Hematopoietic multipotent progenitor cell (in vitro differentiated cells): ENCODE measurements around the gene MVB12B. TPM values are rescaled to one million over a fixed set of nuclear protein-coding genes. Genes with fewer than 3 reads are reported as not detected.
"Not testable (repeated sequence)": the region's sequence is repeated elsewhere in the genome, so short reads cannot be mapped to it uniquely, and the experiment has no call there.

Source experiments
- DNase-seq, 3 donors: peaks; one replicate each; pipeline ENCODE4 v3.0.0-alpha.2; 2011 to 2015; ENCODE audit warnings: low read depth in 2 of 3, low spot score in 2 of 3
- total RNA-seq: library from RNA; depleted of rRNA; stranded (reverse); fragments of >200 nt; gene quantifications from one replicate; pipeline ENCODE4 v1.2.3, GENCODE V29; 2012

The MVB12B gene
- total RNA-seq, 1 donor: 8.9 TPM

DNA sequence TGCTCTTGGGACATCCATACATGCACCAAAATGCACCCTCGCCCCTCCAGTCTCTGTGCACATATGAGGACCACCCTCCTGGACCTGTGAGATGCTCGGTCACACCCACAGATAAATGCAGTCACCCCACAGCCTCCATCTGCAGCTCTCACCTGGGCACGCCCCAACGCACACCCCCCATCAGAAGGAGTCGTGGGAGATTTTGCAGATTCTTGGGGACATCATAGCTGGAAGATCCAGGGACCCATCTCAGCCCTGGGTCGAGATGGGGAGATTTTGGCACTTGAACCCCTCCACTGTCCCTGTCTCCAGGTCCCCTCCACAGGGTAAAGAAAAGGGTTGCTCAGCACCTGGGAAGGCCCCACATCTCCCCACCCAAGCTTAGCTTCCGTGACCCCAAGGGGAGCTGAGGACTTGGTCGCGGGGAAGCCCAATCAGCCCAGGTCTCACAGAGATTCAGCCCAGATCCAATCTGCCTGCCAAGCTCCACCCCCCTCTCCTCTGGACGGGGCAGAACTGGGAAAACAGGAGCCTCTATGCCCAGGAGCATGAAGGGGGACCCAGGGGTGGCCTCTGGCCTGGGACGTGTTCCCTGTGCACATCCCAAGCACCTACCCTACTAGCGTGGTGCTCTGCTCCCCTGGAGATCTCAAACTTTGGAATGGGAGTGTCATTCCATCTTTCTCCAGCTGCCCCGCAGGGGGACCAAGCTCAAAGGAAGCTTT is 197.9 kb downstream of the MVB12B start:
- no peak for DNase-seq

DNA sequence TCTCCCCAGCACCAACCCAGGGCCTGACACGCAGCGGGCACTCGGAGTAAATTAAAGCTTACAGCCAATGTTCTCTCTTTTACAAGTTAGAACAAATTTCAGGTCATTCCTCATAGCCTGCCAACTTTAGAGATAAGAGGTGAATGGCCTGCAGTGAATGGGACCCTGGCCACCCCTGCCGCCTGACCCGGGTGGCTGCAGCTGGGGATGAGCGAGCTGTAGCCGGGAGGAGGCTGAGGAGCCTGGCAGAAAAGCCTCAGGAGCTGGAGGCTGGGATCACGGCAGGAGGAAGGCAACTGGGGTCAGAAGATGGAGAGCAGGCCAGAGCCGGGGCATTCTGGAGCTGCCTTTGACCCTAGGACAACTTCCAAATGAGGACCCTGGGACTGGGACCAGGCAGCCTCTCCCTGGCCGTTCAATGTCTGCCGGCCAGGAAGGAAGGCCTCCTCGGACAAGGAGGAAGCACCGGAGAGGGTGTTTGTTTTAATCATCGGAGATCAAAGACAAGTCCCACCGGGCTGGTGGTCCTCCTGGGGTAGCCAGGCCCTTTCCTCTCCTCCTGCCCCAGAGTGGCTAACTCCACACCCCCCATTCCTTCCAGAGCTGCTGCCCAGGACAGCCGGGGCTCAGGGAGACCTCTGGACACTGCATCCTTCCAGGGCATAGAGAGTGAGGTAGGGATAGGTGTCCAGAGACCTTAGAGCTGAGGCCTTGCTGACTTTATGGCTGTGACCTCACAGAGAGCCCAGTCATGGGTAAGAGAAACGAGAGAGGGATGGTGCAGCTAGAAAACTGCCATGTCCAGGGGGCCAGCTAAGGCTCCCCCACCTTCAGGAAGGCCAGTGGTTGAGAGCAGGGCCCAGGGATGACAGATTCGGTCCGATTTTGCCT is 199.8 kb downstream of the MVB12B start:
- no peak for DNase-seq

DNA sequence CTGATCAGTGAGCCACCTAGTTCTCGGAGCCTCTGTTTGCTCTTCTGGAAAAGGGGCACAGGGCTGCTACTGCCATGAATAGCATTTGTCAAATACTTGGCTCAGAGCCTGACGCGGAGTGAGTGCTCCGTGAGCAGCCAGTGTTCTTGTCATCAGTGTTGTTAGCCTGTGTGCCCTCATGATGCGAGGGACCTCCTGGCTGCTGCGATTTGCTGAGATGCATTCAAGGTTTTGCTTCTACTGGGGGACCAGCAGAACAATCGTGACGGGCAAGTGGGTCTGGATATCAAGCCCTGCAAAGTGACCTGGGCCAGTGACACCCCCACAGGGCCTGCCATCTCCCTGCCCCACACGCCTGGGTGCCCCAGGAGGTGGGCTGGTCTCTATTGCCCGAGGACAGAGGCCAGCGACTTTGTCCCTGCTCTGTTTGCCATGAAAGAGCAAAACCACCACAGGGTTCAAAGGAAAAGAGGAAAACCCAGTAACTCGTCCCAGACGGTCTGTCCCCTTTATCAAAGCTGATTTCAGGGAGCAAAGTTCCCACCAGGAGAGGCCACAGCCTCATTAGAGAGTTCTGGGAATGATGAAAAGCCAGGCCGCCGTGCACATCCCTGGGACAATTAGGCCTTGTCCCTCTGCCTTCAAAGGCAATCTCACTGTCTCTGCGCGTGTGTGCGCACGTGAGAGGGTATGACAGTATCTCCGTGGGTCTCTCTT is 200.6 kb downstream of the MVB12B start:
- DNase-seq: no peak

DNA sequence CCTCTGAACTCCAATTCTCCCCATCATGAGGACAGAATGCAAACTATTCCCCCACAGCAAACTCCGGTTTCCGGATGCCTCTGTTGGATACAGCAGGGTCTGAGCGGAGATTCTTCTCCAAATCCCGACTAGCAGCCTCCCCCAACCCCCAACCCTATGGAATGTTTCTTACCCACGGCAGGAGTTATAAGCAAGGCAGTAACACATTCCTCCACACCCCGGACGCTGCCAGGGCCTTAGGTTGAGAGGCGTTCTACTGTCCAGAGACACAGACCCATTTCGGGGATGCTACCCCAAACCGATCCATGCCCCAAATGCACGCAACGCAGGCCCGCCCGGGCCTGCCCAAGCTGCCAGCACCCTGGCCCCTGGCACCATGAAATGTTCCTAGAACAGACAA is 201.5 kb downstream of the MVB12B start:
- DNase-seq: no peak

DNA sequence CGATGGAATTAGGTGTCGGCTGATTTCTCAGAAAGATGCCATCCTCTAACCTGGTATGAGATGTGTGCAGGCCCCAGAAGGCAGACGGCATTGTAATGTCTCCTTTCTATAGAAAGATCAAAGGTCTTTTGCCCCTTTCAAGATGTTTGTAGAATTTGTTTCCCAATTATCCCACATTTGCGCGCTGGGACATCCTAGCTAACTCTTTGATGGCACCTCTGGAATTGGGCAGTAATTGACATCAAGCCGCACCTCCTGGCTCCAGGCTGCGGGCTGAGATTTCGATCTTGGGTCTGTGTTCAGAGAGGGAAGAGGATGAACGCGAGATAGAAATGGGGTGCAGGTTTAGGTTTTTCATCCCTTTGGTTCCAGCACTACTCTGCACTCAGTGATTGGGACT is 202.3 kb downstream of the MVB12B start:
- DNase-seq: no peak

DNA sequence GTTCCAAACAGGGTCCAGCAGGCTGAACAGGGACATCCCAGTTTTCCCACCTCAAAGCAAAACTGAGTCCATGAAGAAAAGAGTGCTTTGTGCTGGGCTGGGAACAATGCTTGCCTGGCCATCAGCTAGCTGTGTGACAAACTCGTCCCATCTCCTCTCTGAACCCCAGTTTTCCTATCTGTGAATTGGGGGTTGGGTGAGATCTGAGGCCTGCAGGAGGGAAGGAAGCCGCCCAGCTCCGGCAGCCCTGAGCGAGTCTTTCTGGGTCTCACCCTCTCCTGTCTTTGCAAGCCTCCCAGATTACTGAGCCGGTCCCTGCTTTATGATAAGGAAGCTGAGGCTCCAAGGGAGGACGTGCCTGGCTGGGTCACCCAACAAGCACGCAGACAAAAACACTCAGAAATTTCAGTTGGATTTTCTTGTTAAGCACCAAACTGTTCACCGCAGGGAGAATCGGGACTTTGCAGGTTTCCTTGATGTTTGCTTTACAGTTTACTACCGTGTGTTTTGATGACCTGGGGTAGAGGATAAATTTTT is 204.5 kb downstream of the MVB12B start:
- DNase-seq: no peak

DNA sequence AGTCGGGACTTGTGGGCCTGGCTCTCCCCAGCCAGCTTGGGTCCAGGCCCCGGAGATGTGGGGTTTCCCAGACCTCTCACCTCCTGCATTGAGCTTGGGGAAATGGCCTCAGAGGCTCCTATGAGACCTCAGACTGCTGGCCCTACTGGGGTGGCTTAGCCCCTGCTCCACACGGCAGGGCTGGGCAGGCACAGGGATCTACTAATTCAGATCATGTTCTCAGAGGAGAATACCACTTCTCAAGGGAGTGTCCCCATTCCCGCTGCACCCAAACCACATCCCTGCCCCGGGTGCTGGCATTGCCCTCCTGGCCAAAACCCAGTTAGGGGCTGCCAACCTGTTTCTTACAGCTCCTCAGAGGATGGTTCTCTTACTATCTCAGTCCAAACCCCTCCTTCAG is 205.0 kb downstream of the MVB12B start:
- no peak for DNase-seq

DNA sequence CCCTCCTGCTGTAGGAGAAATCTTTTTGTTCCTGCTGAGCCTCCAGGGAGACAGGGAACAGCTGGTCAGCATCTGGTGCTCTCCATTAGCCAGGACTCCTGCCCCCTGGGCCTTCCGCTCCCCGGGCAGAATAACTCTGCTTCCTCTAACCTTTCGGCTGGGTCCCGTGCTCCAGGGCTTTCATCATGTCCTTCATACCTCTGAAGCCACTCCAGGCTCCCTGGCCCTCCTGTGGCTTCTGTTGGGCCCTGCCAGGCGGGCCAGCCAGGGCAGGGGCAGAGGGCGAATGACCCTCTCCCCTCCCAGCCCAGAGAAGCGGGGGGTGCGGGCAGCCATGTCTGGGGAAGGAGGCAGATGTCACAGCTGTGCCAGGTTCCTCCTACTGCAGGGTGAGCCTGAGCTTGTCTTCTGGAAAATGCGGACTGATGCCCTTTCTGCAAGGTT is 205.4 kb downstream of the MVB12B start:
- no peak for DNase-seq

DNA sequence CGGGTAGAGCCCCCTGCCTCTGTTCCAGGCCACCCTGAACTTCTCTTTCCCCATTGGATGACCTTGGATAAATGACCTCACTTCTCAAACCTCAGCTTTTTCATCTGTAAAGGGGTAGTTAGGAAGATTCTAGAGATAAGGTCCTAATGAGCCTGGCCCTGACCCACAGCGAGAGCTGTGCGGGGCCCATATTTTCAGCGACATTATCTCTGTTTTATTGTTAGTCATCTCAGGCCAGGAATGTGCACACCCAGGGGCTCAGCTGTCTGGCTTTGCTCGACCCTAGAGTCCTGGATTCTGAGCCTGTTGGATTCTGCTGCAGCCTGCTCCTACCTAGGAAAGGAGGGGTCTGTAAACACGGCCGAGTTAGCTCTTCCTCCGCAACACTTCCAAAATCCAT is 205.9 kb downstream of the MVB12B start:
- no peak for DNase-seq

DNA sequence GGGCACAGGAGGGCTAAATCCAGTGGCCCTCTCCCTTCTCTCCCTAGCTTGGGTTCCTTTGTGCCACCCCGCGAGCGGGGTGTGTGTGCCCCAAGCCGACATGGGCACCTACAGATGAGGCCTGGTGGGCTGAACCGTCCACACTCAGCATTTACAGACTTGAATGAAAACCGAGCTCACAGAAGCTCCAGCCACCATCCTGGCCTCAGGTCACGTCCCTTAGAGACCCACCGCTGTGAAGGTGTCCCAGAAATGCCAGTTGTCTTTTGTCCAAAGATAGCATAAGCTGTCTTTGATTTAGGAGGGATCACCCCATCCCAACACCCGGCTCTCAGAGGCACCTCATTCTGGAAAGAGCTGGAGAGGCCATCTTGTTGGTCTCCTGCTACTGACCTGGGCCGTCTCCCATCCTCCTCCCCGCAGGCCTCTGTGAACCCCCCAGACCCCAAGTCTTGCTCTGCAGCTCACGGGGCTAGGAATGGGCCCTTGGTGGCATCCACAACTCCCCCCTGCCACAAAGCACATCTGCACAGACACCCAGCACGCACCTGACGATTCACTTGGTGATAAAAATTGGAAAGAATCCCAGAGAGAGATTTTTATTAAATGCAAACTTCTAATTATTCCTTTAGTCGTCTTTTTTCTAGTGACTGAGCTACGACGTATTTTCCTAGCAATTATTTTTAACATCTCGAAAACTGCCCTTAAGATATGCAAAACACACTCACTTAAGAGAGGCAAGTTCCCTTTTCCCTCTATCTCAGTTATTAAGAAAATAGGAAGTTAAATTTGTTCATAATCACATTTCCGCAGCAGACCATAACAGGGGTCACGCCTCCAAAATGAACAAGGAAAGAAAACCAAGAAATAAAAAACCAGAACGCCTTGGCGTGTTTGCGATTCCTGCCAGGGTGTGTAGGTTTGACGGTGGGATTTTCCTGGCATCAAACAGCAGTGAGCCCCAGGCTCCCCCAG is 206.6 kb downstream of the MVB12B start:
- peak in 2 of 3 donors; percentile 42 to 77 for DNase-seq

DNA sequence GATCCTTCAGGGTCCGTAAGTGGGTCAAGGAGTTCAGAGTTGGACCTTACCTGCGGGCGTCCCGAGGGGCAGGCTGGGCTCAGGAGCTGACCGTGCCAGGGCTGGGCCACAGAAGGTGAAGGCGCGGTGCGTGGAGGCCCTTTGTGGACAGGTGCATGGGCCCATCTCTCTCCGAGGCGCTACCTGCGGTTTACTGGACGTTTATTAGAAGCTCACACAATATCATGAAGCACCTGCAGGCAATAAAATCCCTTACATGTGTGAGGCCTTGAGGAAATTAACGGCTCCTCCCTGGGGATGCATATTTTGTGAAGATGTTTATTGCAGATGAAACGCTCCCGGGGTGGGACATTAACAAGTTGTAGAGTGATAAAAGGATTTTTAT is 207.3 kb downstream of the MVB12B start:
- DNase-seq: no peak

DNA sequence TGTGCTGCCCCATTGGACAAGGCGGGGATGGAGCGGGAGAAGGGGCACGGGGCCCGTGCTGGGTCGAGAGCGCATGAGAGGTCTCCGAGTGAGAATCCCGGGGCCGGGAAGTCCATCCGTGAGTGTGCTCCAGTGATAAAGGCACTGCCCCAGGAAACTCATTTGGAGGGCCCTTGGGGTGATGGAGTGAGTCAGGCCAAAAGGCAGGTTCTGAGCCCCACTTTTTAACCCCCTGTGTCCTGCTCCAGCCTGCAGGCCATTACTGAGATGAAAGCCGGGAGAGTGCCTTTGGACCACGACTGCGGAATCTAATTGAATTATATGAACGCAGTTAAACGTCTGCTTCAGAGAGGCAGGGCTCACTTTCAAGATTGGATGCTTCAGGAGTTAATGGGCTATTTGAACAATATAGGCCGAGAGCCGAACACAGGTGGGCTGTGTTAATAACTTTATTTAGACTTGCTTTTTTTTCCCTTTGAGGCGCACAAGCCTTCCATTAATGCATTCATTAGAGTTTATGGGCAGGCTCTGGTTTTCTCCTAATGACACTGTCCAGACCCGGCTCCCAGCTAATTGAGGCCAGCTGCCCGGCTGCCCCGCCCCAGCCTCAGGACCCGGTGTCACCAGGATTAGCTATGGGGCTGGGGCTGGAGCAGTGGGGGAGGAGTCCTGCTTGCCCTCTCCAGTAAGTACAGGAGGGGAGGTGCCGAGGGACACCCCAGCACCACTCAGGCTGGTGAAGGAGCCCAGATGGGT is 208.0 kb downstream of the MVB12B start:
- DNase-seq: no peak

DNA sequence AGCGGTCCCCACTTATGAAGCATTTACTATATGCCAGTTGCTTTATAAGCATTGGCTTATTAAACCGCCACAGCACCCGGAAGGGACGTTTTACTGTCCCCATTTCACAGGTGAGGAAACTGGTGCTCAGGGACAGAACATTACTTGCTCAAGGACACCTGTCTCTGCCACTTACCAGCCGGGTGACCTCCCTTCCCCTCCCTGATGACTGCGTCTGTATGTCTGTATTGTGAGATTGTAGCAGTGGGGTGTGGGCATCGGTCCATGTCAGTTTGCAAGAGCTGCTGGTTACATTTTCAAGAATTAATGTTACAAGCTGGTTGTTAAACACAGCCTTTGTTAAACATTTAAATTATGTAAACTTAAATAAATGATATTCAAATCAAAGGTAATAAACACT is 209.5 kb downstream of the MVB12B start:
- no peak for DNase-seq

DNA sequence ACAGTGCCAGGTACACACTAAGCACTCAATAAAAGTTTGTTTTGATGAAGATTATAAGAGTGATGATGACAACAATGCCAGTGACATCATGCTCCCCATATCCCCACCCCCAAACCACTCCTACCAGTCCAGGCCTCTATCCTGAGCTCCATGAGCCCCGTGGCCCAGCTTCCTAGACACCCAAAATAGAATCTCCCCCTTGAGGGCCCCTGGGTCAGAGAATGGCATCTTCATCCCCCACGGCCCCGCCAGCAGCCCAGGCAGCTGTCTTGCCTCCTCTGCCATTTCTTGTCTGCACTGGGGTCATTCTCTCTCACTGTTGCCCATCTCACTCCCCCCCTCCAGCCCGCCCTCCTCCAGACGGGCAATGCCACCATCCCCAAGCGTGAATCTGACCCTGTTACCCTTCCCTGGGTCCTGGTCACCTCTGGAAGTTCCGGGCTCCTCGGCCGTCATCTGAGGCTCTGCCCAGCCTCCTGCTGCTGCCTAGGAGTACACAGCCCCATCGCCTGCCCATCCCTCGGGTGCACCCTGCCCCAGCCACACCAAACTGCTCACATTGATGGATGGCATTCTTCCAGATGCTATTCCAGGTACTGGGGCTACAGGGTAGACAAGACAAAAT is 210.3 kb downstream of the MVB12B start:
- no peak for DNase-seq

DNA sequence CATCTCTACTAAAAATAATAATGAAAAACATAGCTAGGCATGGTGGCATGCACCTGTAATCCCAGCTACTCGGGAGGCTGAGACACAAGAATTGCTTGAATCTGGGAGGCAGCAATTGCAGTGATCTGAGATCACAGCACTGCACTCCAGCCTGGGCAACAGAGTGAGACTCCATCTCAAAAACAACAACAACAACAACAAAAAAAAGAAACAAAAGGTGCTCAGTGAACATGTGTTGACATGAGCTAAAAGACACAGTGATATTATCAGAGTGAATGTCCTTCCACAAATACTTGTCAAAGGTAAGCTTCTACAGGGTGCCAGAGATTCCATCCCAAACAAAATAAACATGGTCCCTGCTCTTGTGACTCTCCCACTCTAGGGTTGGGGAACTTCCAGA is 211.9 kb downstream of the MVB12B start:
- DNase-seq: no peak

DNA sequence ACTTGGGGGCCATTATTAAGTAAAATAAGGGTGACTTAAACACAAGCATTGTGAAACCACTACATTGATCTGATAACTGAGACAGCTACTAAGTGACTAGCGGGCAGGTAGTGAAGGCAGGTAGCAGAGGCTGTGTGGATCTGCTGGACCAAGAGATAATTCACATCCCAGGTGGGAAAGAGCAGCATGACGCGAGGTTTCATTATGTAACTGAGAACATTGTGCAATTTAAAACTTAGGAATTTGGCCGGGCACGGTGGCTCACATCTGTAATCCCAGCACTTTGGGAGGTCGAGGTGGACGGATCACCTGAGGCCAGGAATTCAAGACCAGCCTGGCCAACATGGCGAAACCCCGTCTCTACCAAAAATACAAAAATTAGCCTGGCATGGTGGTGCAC is 213.8 kb downstream of the MVB12B start:
- DNase-seq: not testable (repeated sequence)

DNA sequence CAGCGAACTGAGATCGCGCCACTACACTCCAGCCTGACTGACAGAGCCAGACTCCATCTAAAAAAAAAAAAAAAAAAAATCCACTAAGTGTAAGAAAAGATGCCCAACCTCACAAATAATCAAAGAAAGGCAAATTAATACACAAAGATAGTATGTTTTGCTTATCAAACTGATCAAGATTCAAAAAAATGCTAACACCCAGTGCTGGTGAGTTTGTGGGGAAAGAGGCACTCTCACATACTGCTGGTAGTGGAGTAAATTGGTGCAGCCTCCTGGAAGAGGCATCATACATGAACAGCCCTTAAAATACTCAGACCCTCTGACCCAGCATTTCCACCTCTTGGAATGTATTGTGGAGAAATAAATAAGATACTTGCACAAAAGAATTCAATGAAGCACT is 216.9 kb downstream of the MVB12B start:
- no peak for DNase-seq

DNA sequence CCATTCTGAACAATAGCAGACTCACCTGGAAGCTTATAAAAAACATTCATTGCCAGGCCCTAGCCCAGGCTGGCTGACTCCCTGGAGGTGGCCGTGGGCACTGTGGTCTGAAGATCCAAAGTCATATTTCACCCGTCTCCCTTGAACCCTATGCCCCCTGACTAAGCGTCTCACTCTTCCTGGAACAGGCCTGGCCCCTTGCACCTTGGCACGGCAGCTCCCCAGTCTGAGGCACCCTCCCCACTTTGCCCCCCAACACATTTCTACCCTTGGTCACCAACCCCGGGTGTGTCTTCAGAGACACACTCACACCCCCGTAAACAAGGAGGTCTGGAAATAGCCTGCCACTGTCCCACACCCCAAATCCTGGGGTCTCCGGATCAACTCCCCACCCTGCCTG is 218.5 kb downstream of the MVB12B start:
- DNase-seq: no peak

DNA sequence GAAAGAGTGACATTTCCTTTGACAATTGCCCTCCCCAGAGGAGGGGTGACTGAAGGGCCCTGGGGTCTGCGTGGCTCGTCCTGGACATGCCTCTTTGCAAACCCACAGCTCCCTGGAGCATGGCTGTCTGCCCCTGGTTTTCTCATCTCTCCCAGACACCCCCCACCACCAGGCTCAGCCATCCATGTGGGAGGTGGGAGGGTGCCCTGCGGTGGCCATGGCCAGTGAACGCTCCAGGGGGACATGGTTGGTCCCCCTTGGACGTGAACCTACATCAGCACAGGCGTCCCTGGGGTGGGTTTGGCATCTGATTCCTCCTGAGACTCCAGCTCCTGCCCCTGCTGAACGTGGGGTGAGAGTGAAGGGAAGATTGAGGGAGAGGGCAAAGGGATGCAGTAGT is 219.4 kb downstream of the MVB12B start:
- DNase-seq: no peak
